Measurements from ENCODE around the gene WNT4.

WNT4 gene

DNA sequence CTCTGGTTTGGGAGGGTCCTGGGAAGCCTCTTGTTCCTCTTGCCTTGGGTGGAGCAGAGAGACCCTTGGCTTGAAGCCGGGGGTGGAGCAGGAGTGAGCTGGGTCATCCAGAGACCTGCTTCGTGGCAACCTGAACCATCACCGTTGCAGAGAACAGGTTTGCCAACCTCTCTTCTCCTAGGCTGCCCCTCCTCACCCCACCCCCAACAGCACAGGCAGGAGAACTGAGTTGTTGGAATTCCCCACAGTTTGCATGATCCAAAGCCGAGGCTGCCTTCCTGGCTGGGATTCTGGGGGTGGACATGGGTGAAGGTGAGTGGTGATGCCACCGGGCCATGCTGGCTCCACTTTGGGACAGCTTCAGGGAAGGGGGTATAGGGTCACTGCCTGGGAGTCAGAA is 2.2 kb downstream of the WNT4 start:
- TF ChIP-seq, protein P1, sequence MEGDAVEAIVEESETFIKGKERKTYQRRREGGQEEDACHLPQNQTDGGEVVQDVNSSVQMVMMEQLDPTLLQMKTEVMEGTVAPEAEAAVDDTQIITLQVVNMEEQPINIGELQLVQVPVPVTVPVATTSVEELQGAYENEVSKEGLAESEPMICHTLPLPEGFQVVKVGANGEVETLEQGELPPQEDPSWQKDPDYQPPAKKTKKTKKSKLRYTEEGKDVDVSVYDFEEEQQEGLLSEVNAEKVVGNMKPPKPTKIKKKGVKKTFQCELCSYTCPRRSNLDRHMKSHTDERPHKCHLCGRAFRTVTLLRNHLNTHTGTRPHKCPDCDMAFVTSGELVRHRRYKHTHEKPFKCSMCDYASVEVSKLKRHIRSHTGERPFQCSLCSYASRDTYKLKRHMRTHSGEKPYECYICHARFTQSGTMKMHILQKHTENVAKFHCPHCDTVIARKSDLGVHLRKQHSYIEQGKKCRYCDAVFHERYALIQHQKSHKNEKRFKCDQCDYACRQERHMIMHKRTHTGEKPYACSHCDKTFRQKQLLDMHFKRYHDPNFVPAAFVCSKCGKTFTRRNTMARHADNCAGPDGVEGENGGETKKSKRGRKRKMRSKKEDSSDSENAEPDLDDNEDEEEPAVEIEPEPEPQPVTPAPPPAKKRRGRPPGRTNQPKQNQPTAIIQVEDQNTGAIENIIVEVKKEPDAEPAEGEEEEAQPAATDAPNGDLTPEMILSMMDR (IDR thresholded peaks at IDR 0.05; ENCODE audit: extremely low read depth, insufficient read depth, missing control alignments), result no peak

DNA sequence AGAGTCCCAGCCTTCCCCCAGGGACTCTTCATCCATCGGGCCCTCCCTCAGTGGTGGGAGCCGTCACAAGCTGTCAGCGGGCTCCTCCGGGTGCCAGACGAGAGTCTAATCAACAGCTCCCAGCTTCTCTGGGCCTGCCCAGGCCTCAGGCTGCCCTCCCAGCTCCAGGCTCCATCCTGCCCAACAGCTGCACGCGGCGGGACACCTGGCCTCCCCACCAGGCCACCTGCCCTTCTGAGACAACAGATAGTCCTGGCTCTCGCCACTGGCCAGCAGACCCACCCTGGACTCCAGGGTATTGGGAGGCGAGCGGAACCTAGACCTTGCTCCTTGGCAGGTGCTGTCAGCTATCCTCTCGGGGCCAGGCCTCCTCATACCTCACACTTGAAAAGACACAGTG is 3.1 kb downstream of the WNT4 start:
- DNase-seq (ENCODE audit: low spot score), result no peak
- in situ Hi-C loops (cut with MboI; ENCODE audit: low pct_unique_long_range_greater_than_20kb, low sequenced_read_pairs, unreplicated experiment), result loop anchor here (10.0 to 25.0 kb wide), 2 partner anchors 145 to 497 kb away; partner anchors contain the start of genes C1QA and C1QC
- TF ChIP-seq, protein P1 (IDR thresholded peaks at IDR 0.05; ENCODE audit: extremely low read depth, insufficient read depth, missing control alignments), result no peak

More for the DNA sequence above, 2.2 kb downstream of the WNT4 start:
- no peak for DNase-seq (ENCODE audit: low spot score)
- in situ Hi-C loops (cut with MboI; ENCODE audit: low pct_unique_long_range_greater_than_20kb, low sequenced_read_pairs, unreplicated experiment), result loop anchor here (25.0 kb wide), 1 partner anchor 497 kb away; the partner anchor contains the start of genes C1QA and C1QC

DNA sequence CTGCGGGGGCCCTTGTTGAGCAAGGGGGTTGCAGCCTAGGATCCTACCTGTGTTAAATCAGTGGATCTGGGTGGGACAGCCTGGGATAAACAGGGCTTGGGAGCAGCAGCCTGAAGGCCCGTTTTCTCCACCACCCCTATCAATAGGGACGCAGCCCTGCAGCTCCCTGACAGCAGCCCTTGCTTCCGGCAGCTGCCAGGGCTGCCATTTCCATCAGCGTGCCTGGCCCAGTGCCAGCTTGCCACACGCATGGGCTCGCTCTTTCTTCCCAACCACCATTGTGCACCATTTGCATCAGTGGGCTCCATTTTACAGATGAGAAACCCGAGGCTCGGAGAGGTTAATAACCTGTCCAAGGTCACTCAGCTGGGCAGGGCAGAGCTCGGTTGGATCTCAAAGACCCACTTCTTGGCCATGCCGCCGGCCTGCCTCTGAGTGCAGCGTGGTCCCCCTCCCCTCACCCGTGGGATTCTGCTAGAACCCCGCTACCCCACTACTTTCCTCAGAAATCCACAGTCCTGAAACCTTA is 3.8 kb downstream of the WNT4 start:
- in situ Hi-C loops (cut with MboI; ENCODE audit: low pct_unique_long_range_greater_than_20kb, low sequenced_read_pairs, unreplicated experiment), result loop anchor here (10.0 to 25.0 kb wide), 2 partner anchors 146 to 498 kb away; partner anchors contain the start of genes C1QA and C1QC
- TF ChIP-seq, protein P1 (IDR thresholded peaks at IDR 0.05; ENCODE audit: extremely low read depth, insufficient read depth, missing control alignments), result no peak
- DNase-seq (ENCODE audit: low spot score), result no peak

DNA sequence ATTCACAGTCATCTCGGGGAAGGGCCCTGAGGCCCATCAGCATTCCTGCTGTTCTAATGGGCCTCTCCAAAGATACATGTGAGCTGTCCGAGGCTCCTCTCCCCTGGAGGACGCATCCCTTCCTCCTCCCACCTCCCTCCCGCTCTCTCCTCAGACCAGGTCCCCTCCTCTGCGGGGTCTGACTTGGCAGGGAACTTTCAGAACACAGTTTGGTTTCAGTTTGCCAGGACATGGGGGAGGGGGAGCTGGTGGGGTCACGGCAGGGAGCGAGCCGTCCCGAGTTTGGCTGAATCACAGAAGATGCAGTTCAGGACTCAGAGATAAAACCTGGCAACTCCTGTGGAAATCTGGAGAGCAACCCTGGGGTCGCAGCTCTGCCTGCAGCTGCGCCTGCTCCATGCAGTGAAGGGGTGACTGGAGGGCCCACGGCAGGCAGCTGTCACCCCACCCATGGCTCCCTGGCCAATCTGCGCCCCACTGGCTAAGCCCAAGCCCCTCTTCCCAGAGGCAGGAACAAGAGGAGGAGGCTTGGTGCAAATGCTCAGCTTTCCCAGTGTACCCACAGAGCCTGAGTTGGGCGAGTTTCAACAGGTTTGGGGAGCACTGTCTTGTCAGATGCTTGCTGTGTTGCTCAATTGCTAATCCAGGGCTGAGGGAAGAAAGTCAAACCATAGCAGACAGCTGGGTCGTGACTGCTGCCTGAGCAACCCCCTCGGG is 5.7 kb downstream of the WNT4 start:
- in situ Hi-C loops (cut with MboI; ENCODE audit: low pct_unique_long_range_greater_than_20kb, low sequenced_read_pairs, unreplicated experiment), result loop anchor here (10.0 to 25.0 kb wide), 2 partner anchors 148 to 500 kb away; partner anchors contain the start of genes C1QA and C1QC
- DNase-seq (ENCODE audit: low spot score), result no peak
- TF ChIP-seq, protein P1 (IDR thresholded peaks at IDR 0.05; ENCODE audit: extremely low read depth, insufficient read depth, missing control alignments), result no peak

DNA sequence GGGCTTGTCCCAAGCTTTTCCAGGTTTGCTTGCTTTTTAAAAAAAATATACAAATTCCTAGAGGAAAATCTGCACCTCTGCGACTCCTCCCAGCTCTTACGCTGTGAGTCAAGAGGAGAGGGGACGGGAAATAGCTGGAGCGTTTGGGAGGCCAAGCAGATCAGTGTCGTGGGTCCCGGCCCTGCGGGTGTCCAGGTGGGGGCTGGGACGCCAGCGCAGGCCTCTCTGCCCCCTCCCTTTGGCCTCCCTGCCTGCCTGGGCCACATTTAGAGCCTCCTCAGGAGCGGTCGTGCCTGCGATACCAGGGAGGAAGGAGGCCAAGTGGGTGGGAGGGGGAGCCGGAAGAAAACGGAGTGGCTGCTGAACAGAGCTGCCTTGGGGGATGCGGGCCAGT is 9.0 kb downstream of the WNT4 start:
- no peak for DNase-seq (ENCODE audit: low spot score)
- TF ChIP-seq, protein P1 (IDR thresholded peaks at IDR 0.05; ENCODE audit: extremely low read depth, insufficient read depth, missing control alignments), result no peak
- in situ Hi-C loops (cut with MboI; ENCODE audit: low pct_unique_long_range_greater_than_20kb, low sequenced_read_pairs, unreplicated experiment), result loop anchor here (10.0 to 25.0 kb wide), 2 partner anchors 151 to 503 kb away; partner anchors contain the start of genes C1QA and C1QC

DNA sequence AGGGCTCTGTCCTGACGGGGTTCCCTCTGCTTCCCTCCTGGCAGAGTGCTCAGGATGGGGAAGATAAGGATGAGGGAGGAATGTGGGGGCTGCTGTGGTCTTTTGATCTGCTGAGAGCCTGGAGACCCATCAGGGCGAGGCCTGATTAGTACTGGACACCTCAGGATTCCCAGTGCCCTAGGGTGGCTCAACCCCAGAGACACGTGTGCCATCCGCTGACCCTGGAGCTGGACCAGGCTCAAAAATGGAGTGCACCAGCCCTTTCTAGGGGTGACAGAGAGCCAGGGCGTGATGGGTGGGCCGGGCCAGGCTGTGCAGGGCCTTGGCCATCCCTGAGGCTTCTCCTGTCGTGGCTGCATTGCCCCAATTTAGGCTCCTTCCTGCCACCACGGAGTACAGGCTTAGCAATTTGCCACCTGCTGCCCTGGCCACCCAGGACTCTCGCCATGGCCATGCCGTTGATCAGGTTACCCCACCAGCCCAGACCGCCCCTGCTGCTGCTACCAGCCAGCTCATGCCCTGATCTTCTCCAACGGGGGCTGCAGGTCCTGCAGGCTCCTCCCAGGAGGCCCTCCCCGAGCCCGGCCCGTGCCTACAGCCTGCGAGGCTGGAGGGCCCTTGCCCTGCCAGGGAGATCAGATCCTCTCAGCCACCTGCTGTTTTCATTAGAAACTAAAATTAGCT is 9.5 kb downstream of the WNT4 start:
- TF ChIP-seq, protein P1 (IDR thresholded peaks at IDR 0.05; ENCODE audit: extremely low read depth, insufficient read depth, missing control alignments), result no peak
- in situ Hi-C loops (cut with MboI; ENCODE audit: low pct_unique_long_range_greater_than_20kb, low sequenced_read_pairs, unreplicated experiment), result loop anchor here (10.0 to 25.0 kb wide), 2 partner anchors 151 to 504 kb away; partner anchors contain the start of genes C1QA and C1QC
- DNase-seq (ENCODE audit: low spot score), result no peak
